HG02610 (cell line): Measurements from ENCODE around the gene GATAD2B.
"Not testable (repeated sequence)": the region's sequence is repeated elsewhere in the genome, so short reads cannot be mapped to it uniquely, and the experiment has no call there.

ENCODE experiments used
- ATAC-seq: cut with Tn5 transposase; IDR thresholded peaks from one replicate; pipeline ENCODE4 v1.9.1; 2021; ENCODE audit warnings: mild to moderate bottlenecking, moderate library complexity; ENCODE audit not compliant: unreplicated experiment

Gene GATAD2B

GRCh38 chr1:153932156-153933131, 9.7 kb upstream of the GATAD2B start:
- ATAC-seq: no peak

GRCh38 chr1:153929981-153930948, 7.5 kb upstream of the GATAD2B start:
- no peak for ATAC-seq

GRCh38 chr1:153929426-153929825, 6.7 kb upstream of the GATAD2B start:
- ATAC-seq: no peak

GRCh38 chr1:153928791-153929341, 6.1 kb upstream of the GATAD2B start:
- no peak for ATAC-seq

- no peak for ATAC-seq
These were observed 5.5 kb upstream of the GATAD2B start for GRCh38 chr1:153928245-153928644.

GRCh38 chr1:153926405-153926804, 3.6 kb upstream of the GATAD2B start:
- no peak for ATAC-seq

GRCh38 chr1:153922076-153922971, 448 bp downstream of the GATAD2B start:
- peak; percentile 14 for ATAC-seq

- no peak for ATAC-seq
These were observed 1.0 kb downstream of the GATAD2B start for GRCh38 chr1:153921803-153922075.

- no peak for ATAC-seq
These were observed 1.5 kb downstream of the GATAD2B start for GRCh38 chr1:153921080-153921802.

- ATAC-seq: no peak
These were observed 2.6 kb downstream of the GATAD2B start for GRCh38 chr1:153919876-153920852.

GRCh38 chr1:153916297-153916696, 6.5 kb downstream of the GATAD2B start:
- ATAC-seq: no peak

GRCh38 chr1:153912349-153912748, 10.4 kb downstream of the GATAD2B start:
- no peak for ATAC-seq

- not testable (repeated sequence) for ATAC-seq
These were observed 12.2 kb downstream of the GATAD2B start for GRCh38 chr1:153910560-153910959.

- ATAC-seq: no peak
These were observed 14.7 kb downstream of the GATAD2B start for GRCh38 chr1:153908071-153908470.

GRCh38 chr1:153907134-153907533, 15.6 kb downstream of the GATAD2B start:
- no peak for ATAC-seq

GRCh38 chr1:153906396-153906795, 16.4 kb downstream of the GATAD2B start:
- ATAC-seq: no peak

- not testable (repeated sequence) for ATAC-seq
These were observed 16.9 kb downstream of the GATAD2B start for GRCh38 chr1:153905908-153906307.

GRCh38 chr1:153903841-153904455, 18.8 kb downstream of the GATAD2B start:
- no peak for ATAC-seq
